ENCODE data around the gene CSF3. TPM values are rescaled to one million over a fixed set of nuclear protein-coding genes. Genes with fewer than 3 reads are reported as not detected.
A peak's percentile ranks its signal among the peaks of the same experiment; 100 is the strongest.

The CSF3 gene
- total RNA-seq, 2 experiments from 2014 or later: not detected

- Histone ChIP-seq H3K4me1 (ENCODE audit: insufficient read depth, low read length) (peaks cover 83% of the 10 kb centered on the region), H3K27ac (ENCODE audit: low read depth in 1 of 2, low read length in 2 of 2) (peak overlapping the region in 1 of 2 donors; percentile 50), H3K4me3 (ENCODE audit: low read length) (no peak overlapping the region), H3K27me3 (ENCODE audit: control insufficient read depth in 1 of 2, insufficient read depth in 2 of 2, low read length in 2 of 2) (peaks cover 0 to 2% of the 10 kb centered on the region in 2 experiments), H3K9me3 (ENCODE audit: control insufficient read depth in 1 of 2, insufficient read depth in 1 of 2, low read length in 2 of 2) (no peaks in the 10 kb centered on the region), H3K36me3 (ENCODE audit: insufficient read depth, low read length) (no peaks in the 10 kb centered on the region)
- ChIA-PET CTCF (interaction anchor here (3.0 to 5.8 kb wide), 4 partner anchors 10 to 102 kb away, joined by 7 to 38 read pairs (median 20); no protein-coding TSS in a partner anchor), POLR2A (interaction anchor here (0.6 to 4.6 kb wide), 11 partner anchors 9 to 461 kb away, joined by 3 to 34 read pairs (median 5); partner anchors contain the start of genes MED24 and NR1D1)
- Mint-ChIP-seq H3K27ac (peak overlapping the region; percentile 96), H3K9me3 (no peaks in the 10 kb centered on the region), H3K36me3 (ENCODE audit: low read depth) (peaks cover 12% of the 10 kb centered on the region), H3K4me1 (ENCODE audit: low read depth) (peaks cover 83% of the 10 kb centered on the region), H3K27me3 (no peaks in the 10 kb centered on the region), H3K4me3 (peak overlapping the region; percentile 93)
- no peak for TF ChIP-seq CTCF (IDR thresholded peaks at IDR 0.05)
- no peak for DNase-seq
- no peak for ATAC-seq (ENCODE audit: poor library complexity)
- intact Hi-C loops (cut with DNase I, micrococcal nuclease): no loop called here
Measured at GRCh38 chr17:40065769-40066510, 50.7 kb downstream of the CSF3 start.

Small RNAs within 50 kb of the gene (microRNA-seq; reads per million reads assigned to microRNA genes)
- not detected for gene MIR6884 (ENCODE audit: borderline microRNAs expressed, borderline replicate concordance)

Other genes with a start within 250 kb of the CSF3 start
- 10 to 100 TPM; 39.7 to 39.9 TPM for gene IKZF3, start 151.1 kb upstream of the CSF3 start, total RNA-seq
- not detected for gene ZPBP2, start 147.2 kb upstream of the CSF3 start, total RNA-seq
- 10 to 100 TPM; 22.3 to 22.7 TPM for gene GSDMB, start 96.8 kb upstream of the CSF3 start, total RNA-seq
- gene ORMDL3, start 87.8 kb upstream of the CSF3 start, total RNA-seq: 100 to 1,000 TPM; 103 to 105 TPM
- not detected for gene LRRC3C, start 87.7 kb upstream of the CSF3 start, total RNA-seq
- under 1 TPM in 1 of 2 experiments, not detected in 1; 0.14 TPM for gene GSDMA, start 52.4 kb upstream of the CSF3 start, total RNA-seq
- gene PSMD3, start 34.6 kb upstream of the CSF3 start, total RNA-seq: 10 to 100 TPM; 66.7 to 71.9 TPM
- gene MED24, start 39.0 kb downstream of the CSF3 start, total RNA-seq: 10 to 100 TPM; 82.9 to 85.3 TPM
- 10 to 100 TPM; 35.2 to 36.4 TPM for gene THRA, start 47.5 kb downstream of the CSF3 start, total RNA-seq
- 10 to 100 TPM; 29.6 to 34.1 TPM for gene NR1D1, start 85.1 kb downstream of the CSF3 start, total RNA-seq
- gene MSL1, start 106.5 kb downstream of the CSF3 start, total RNA-seq: 10 to 100 TPM; 77.0 to 79.2 TPM
- gene CASC3, start 125.1 kb downstream of the CSF3 start, total RNA-seq: 100 to 1,000 TPM; 195 to 207 TPM
- 1 to 10 TPM; 7.7 to 9.4 TPM for gene RAPGEFL1, start 162.0 kb downstream of the CSF3 start, total RNA-seq
- 10 to 100 TPM; 17.3 to 21.3 TPM for gene WIPF2, start 203.9 kb downstream of the CSF3 start, total RNA-seq